Measurements from ENCODE around the gene FADS2. TPM values are rescaled to one million over a fixed set of nuclear protein-coding genes. Genes with fewer than 3 reads are reported as not detected.

FADS2 gene
- total and polyA plus RNA-seq, 2 experiments from 2014 or later: 317 to 356 TPM

GRCh38 chr11:61838501-61838900 lies 10.4 kb downstream of the FADS2 start:
- Histone ChIP-seq H3K79me2 (peaks cover 45% of the 10 kb centered on the region), H3K9me2 (replicated peaks; ENCODE audit: insufficient read depth) (no peaks in the 10 kb centered on the region), H4K20me1 (ENCODE audit: insufficient read depth, poor library complexity, severe bottlenecking) (peaks cover 32% of the 10 kb centered on the region), H2AFZ (no peak overlapping the region), H3K27me3 (no peaks in the 10 kb centered on the region), H3K4me3 (no peak overlapping the region), H3K36me3 (replicated peaks; ENCODE audit: insufficient read depth, low read depth) (no peaks in the 10 kb centered on the region), H3K4me1 (ENCODE audit: insufficient read depth) (peaks cover 13% of the 10 kb centered on the region), H3K27ac (no peak overlapping the region), H3K4me2 (no peak overlapping the region), H3K9me3 (ENCODE audit: low read depth) (no peaks in the 10 kb centered on the region)
- TF ChIP-seq EZH2 (IDR thresholded peaks at IDR 0.05; ENCODE audit: borderline replicate concordance): no peak
- TF ChIP-seq CTCF (IDR thresholded peaks at IDR 0.05; ENCODE audit: poor library complexity): no peak
- TF ChIP-seq EZH2phosphoT487 (IDR thresholded peaks at IDR 0.05; ENCODE audit: low read depth, severe bottlenecking, unreplicated experiment): no peak
- DNase-seq (ENCODE audit: low spot score): no peak
- 95% methylated on average over 5 of the region's 5 CpGs for WGBS (ENCODE audit: low lambda C conversion rate, missing lambda C conversion rate)

- Histone ChIP-seq H3K27me3 (no peaks in the 10 kb centered on the region), H3K4me2 (no peak overlapping the region), H3K36me3 (replicated peaks; ENCODE audit: insufficient read depth, low read depth) (no peaks in the 10 kb centered on the region), H3K79me2 (peaks cover 41% of the 10 kb centered on the region), H3K27ac (no peak overlapping the region), H3K9me2 (replicated peaks; ENCODE audit: insufficient read depth) (no peaks in the 10 kb centered on the region), H3K4me1 (ENCODE audit: insufficient read depth) (peaks cover 13% of the 10 kb centered on the region), H3K9me3 (ENCODE audit: low read depth) (no peaks in the 10 kb centered on the region), H3K4me3 (no peak overlapping the region), H4K20me1 (ENCODE audit: insufficient read depth, poor library complexity, severe bottlenecking) (peaks cover 28% of the 10 kb centered on the region), H2AFZ (no peak overlapping the region)
- WGBS (ENCODE audit: low lambda C conversion rate, missing lambda C conversion rate): 97% methylated on average over 10 of the region's 10 CpGs
- TF ChIP-seq CTCF (IDR thresholded peaks at IDR 0.05; ENCODE audit: poor library complexity) (no peak), EZH2 (IDR thresholded peaks at IDR 0.05; ENCODE audit: borderline replicate concordance) (no peak), EZH2phosphoT487 (IDR thresholded peaks at IDR 0.05; ENCODE audit: low read depth, severe bottlenecking, unreplicated experiment) (no peak)
- no peak for DNase-seq (ENCODE audit: low spot score)
Measured at GRCh38 chr11:61838921-61839320, 10.8 kb downstream of the FADS2 start.

GRCh38 chr11:61839742-61840141 lies 11.6 kb downstream of the FADS2 start:
- H3K4me3 ChIP-seq: no peak overlapping the region
- no peak overlapping the region for H3K27ac ChIP-seq
- H3K4me2 ChIP-seq: no peak overlapping the region
- no peaks in the 10 kb centered on the region for H3K36me3 ChIP-seq (replicated peaks; ENCODE audit: insufficient read depth, low read depth)
- no peaks in the 10 kb centered on the region for H3K9me2 ChIP-seq (replicated peaks; ENCODE audit: insufficient read depth)
- H3K9me3 ChIP-seq (ENCODE audit: low read depth): no peaks in the 10 kb centered on the region
- 100% methylated on average over 2 of the region's 2 CpGs for WGBS (ENCODE audit: low lambda C conversion rate, missing lambda C conversion rate)
- H3K79me2 ChIP-seq: peaks cover 33% of the 10 kb centered on the region
- no peak for DNase-seq (ENCODE audit: low spot score)
- H2AFZ ChIP-seq: no peak overlapping the region
- no peak for TF ChIP-seq EZH2 (IDR thresholded peaks at IDR 0.05; ENCODE audit: borderline replicate concordance)
- TF ChIP-seq CTCF (IDR thresholded peaks at IDR 0.05; ENCODE audit: poor library complexity): no peak
- no peak for TF ChIP-seq EZH2phosphoT487 (IDR thresholded peaks at IDR 0.05; ENCODE audit: low read depth, severe bottlenecking, unreplicated experiment)
- H3K27me3 ChIP-seq: no peaks in the 10 kb centered on the region
- peaks cover 21% of the 10 kb centered on the region for H4K20me1 ChIP-seq (ENCODE audit: insufficient read depth, poor library complexity, severe bottlenecking)
- peaks cover 6% of the 10 kb centered on the region for H3K4me1 ChIP-seq (ENCODE audit: insufficient read depth)

GRCh38 chr11:61840371-61840770 lies 12.3 kb downstream of the FADS2 start:
- Histone ChIP-seq H3K4me3 (no peak overlapping the region), H3K4me2 (no peak overlapping the region), H3K36me3 (replicated peaks; ENCODE audit: insufficient read depth, low read depth) (no peaks in the 10 kb centered on the region), H3K9me2 (replicated peaks; ENCODE audit: insufficient read depth) (no peaks in the 10 kb centered on the region), H3K9me3 (ENCODE audit: low read depth) (no peaks in the 10 kb centered on the region), H3K27ac (no peak overlapping the region), H2AFZ (no peak overlapping the region), H3K27me3 (no peaks in the 10 kb centered on the region), H3K79me2 (peaks cover 29% of the 10 kb centered on the region), H3K4me1 (ENCODE audit: insufficient read depth) (peaks cover under 1% of the 10 kb centered on the region), H4K20me1 (ENCODE audit: insufficient read depth, poor library complexity, severe bottlenecking) (peaks cover 21% of the 10 kb centered on the region)
- WGBS (ENCODE audit: low lambda C conversion rate, missing lambda C conversion rate): 95% methylated on average over 7 of the region's 7 CpGs
- no peak for DNase-seq (ENCODE audit: low spot score)
- TF ChIP-seq EZH2 (IDR thresholded peaks at IDR 0.05; ENCODE audit: borderline replicate concordance) (no peak), EZH2phosphoT487 (IDR thresholded peaks at IDR 0.05; ENCODE audit: low read depth, severe bottlenecking, unreplicated experiment) (no peak), CTCF (IDR thresholded peaks at IDR 0.05; ENCODE audit: poor library complexity) (no peak)
